ENCODE results near the gene RAD51B. TPM values are rescaled to one million over a fixed set of nuclear protein-coding genes. Genes with fewer than 3 reads are reported as not detected.

RAD51B gene
- total RNA-seq, 1 experiment from 2014 or later = 23.3 TPM

- CTCF ChIA-PET = interaction anchor here (1.0 kb wide), 1 partner anchor 8 kb away, joined by 3 read pairs; no protein-coding TSS in a partner anchor
Observed at GRCh38 chr14:68719634-68720384, 900.2 kb downstream of the RAD51B start.

GRCh38 chr14:68722186-68722585 lies 902.6 kb downstream of the RAD51B start:
- intact Hi-C loops (cut with micrococcal nuclease; ENCODE audit: unreplicated experiment) = no loop called here
- BruUV-seq (replicated peaks) = no TSS peak
- Histone ChIP-seq H3K27me3 (replicated peaks; ENCODE audit: insufficient read depth, low read depth, low read length, poor library complexity) (no peaks in the 10 kb centered on the region), H3K9me3 (ENCODE audit: low read depth, low read length, poor library complexity, severe bottlenecking) (peaks cover 3% of the 10 kb centered on the region), H3K4me1 (ENCODE audit: insufficient read depth, low read length, poor library complexity, severe bottlenecking) (no peaks in the 10 kb centered on the region), H3K4me3 (ENCODE audit: low read depth, low read length, poor library complexity, severe bottlenecking) (no peak overlapping the region), H3K27ac (ENCODE audit: low read depth, low read length, poor library complexity, severe bottlenecking) (no peak overlapping the region), H3K36me3 (ENCODE audit: insufficient read depth, low read length, poor library complexity, severe bottlenecking) (no peaks in the 10 kb centered on the region)
- ChIA-PET CTCF (no interaction called here), POLR2A (ENCODE audit: low non-redundant PET) (no interaction called here)
- TF ChIP-seq CTCF (conservative IDR thresholded peaks at IDR 0.05; ENCODE audit: low read depth, low read length) = no peak
- TF ChIP-seq EZH2 (IDR thresholded peaks at IDR 0.05; ENCODE audit: borderline replicate concordance, low read depth, low read length, poor library complexity, severe bottlenecking) = no peak
- DNase-seq (ENCODE audit: low spot score) = no peak

More at GRCh38 chr14:68719634-68720384, 900.2 kb downstream of the RAD51B start:
- H3K4me1 ChIP-seq (ENCODE audit: insufficient read depth, low read length, poor library complexity, severe bottlenecking) = no peaks in the 10 kb centered on the region
- DNase-seq (ENCODE audit: low spot score) = no peak
- no peak for TF ChIP-seq EZH2 (IDR thresholded peaks at IDR 0.05; ENCODE audit: borderline replicate concordance, low read depth, low read length, poor library complexity, severe bottlenecking)
- no peak for TF ChIP-seq CTCF (conservative IDR thresholded peaks at IDR 0.05; ENCODE audit: low read depth, low read length)
- intact Hi-C loops (cut with micrococcal nuclease; ENCODE audit: unreplicated experiment) = no loop called here
- no peaks in the 10 kb centered on the region for H3K27me3 ChIP-seq (replicated peaks; ENCODE audit: insufficient read depth, low read depth, low read length, poor library complexity)
- no peak overlapping the region for H3K27ac ChIP-seq (ENCODE audit: low read depth, low read length, poor library complexity, severe bottlenecking)
- H3K4me3 ChIP-seq (ENCODE audit: low read depth, low read length, poor library complexity, severe bottlenecking) = no peak overlapping the region
- H3K9me3 ChIP-seq (ENCODE audit: low read depth, low read length, poor library complexity, severe bottlenecking) = peaks cover 3% of the 10 kb centered on the region
- POLR2A ChIA-PET (ENCODE audit: low non-redundant PET) = no interaction called here
- BruUV-seq (replicated peaks) = no TSS peak
- no peaks in the 10 kb centered on the region for H3K36me3 ChIP-seq (ENCODE audit: insufficient read depth, low read length, poor library complexity, severe bottlenecking)

- ChIA-PET CTCF (no interaction called here), POLR2A (ENCODE audit: low non-redundant PET) (no interaction called here)
- peaks cover 3% of the 10 kb centered on the region for H3K9me3 ChIP-seq (ENCODE audit: low read depth, low read length, poor library complexity, severe bottlenecking)
Observed at GRCh38 chr14:68722968-68723566, 903.5 kb downstream of the RAD51B start.

More at GRCh38 chr14:68722968-68723566, 903.5 kb downstream of the RAD51B start:
- no peaks in the 10 kb centered on the region for H3K36me3 ChIP-seq (ENCODE audit: insufficient read depth, low read length, poor library complexity, severe bottlenecking)
- BruUV-seq (replicated peaks) = no TSS peak
- H3K27ac ChIP-seq (ENCODE audit: low read depth, low read length, poor library complexity, severe bottlenecking) = no peak overlapping the region
- intact Hi-C loops (cut with micrococcal nuclease; ENCODE audit: unreplicated experiment) = no loop called here
- TF ChIP-seq EZH2 (IDR thresholded peaks at IDR 0.05; ENCODE audit: borderline replicate concordance, low read depth, low read length, poor library complexity, severe bottlenecking) (no peak), CTCF (conservative IDR thresholded peaks at IDR 0.05; ENCODE audit: low read depth, low read length) (no peak)
- no peak for DNase-seq (ENCODE audit: low spot score)
- no peak overlapping the region for H3K4me3 ChIP-seq (ENCODE audit: low read depth, low read length, poor library complexity, severe bottlenecking)
- no peaks in the 10 kb centered on the region for H3K4me1 ChIP-seq (ENCODE audit: insufficient read depth, low read length, poor library complexity, severe bottlenecking)
- no peaks in the 10 kb centered on the region for H3K27me3 ChIP-seq (replicated peaks; ENCODE audit: insufficient read depth, low read depth, low read length, poor library complexity)

Data from A673 (cell line).